22Rv1 (cell line): Measurements from ENCODE around the gene FBXO36.
"Not testable (repeated sequence)": the region's sequence is repeated elsewhere in the genome, so short reads cannot be mapped to it uniquely, and the experiment has no call there.

ENCODE experiments used
- H3K27ac ChIP-seq: fragments of 450-650 bp; 2 replicates; pipeline ENCODE4 v1.5.1; 2017
- ZFX ChIP-seq: fragments of 450-650 bp; IDR thresholded peaks from 2 replicates; pipeline ENCODE4 v1.6.1; 2017; ENCODE audit warnings: antibody characterized with exemption, borderline replicate concordance
- TF ChIP-seq, protein P1 (sequence below): fragments of 450-650 bp; IDR thresholded peaks from 2 replicates; pipeline ENCODE4 v1.5.1; 2017; ENCODE audit warnings: mild to moderate bottlenecking

Gene FBXO36

DNA sequence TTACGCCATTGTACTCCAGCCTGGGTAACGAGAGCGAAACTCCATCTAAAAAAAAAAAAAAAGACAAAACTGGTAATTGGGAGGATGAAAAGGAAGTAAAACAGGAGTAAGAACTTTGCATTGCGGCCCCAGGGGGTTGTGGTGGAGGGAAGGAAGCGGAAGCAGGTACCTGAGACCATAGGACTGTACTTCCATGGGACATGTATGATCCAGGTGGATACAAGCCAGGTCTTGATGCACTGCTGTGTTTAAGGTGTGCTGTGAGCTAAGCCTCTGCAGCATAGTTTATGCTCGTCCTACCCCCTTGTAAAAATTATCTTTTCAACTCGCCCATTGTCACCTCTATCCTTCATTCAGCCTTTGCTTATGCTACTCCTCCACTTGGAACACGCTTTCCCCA, 23.7 kb downstream of the FBXO36 start:
- H3K27ac ChIP-seq: no peak overlapping the region
- TF ChIP-seq, protein P1, sequence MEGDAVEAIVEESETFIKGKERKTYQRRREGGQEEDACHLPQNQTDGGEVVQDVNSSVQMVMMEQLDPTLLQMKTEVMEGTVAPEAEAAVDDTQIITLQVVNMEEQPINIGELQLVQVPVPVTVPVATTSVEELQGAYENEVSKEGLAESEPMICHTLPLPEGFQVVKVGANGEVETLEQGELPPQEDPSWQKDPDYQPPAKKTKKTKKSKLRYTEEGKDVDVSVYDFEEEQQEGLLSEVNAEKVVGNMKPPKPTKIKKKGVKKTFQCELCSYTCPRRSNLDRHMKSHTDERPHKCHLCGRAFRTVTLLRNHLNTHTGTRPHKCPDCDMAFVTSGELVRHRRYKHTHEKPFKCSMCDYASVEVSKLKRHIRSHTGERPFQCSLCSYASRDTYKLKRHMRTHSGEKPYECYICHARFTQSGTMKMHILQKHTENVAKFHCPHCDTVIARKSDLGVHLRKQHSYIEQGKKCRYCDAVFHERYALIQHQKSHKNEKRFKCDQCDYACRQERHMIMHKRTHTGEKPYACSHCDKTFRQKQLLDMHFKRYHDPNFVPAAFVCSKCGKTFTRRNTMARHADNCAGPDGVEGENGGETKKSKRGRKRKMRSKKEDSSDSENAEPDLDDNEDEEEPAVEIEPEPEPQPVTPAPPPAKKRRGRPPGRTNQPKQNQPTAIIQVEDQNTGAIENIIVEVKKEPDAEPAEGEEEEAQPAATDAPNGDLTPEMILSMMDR: no peak
- no peak for TF ChIP-seq ZFX

DNA sequence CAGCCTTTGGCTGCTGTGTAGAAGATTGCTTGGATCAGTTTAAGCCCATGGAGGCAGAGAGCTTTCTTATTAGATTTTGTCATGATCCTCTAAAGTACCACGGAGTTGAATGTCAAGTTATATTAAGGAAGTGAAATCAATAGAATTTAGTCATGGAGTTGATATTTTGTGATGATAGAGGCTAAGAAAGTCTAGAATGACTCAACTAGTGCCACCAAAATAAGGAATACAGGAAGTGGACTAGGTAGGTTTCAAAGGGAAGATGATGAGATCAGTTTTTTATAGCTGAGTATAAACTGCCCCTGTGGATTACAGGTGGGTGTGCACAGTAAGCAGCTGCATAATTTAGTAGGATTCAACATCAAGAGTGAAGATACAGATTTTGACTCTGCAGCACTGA, 25.2 kb downstream of the FBXO36 start:
- TF ChIP-seq ZFX: no peak
- TF ChIP-seq, protein P1: no peak
- H3K27ac ChIP-seq: no peak overlapping the region

DNA sequence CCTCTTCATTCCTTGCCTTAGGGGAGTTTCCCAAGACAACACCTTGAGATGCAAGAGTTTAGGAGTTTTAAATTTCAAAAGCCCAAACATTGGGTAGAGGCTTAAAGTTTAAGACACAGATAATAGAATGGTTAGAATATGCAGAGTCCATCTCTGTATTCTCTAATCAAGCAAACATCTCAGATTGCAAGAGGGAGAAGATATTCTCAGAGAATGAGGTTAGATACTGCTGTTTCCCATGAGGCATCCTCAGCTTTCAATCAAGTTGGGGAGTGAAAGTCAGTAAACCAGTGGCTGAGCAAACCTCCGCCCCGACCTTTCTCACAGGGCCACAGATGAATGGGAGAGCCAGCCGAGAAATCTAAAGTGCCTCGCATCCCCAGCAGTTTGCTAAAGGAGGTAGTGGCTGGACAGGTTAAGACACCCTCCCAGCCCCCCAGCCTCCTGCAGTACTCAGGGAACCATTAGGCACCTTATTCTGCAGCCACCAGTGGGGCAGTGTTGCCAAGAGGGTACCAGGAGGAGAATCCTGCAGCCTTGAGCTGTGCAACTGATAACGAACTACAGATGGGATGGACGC, 30.0 kb downstream of the FBXO36 start:
- TF ChIP-seq, protein P1: no peak
- no peak for TF ChIP-seq ZFX
- no peak overlapping the region for H3K27ac ChIP-seq

DNA sequence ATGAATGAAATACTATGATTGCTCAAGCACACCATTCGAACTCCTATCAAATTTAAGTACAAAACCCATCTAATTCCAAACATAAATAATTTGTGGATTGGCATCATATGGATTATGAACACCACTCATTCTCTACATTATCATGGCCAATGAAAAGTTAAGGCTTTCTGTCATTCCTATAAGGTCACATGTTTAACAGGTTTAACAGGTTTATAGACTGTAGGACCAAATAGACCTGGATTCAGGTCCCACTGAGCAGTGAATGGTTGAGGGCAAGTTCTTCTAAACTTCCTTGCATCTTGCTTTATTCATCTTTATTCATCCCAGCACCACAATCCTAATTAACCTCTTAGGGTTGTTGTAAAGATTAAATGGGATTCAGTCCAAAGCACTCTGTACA, 33.4 kb downstream of the FBXO36 start:
- H3K27ac ChIP-seq: no peak overlapping the region
- no peak for TF ChIP-seq ZFX
- TF ChIP-seq, protein P1: no peak

DNA sequence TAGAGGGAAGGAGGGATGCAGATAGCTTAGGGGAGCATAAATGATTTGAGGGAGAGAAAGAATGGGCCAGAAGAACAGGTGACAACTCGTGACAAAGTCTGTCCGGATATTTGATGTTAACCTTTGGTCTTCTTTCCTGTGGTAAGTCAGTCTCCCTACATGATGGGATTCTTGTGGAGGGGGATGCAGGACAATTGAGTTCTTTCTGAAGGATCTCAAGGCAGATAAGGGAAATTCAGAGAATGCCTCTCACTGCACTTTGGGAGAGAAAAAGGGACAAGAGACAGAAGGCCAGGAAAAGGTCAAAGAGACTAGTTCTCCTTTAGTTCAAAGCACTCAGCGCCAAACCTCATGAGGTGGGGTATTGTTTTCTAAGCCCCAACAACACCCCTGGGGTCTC, 34.2 kb downstream of the FBXO36 start:
- no peak overlapping the region for H3K27ac ChIP-seq
- no peak for TF ChIP-seq ZFX
- TF ChIP-seq, protein P1: no peak

DNA sequence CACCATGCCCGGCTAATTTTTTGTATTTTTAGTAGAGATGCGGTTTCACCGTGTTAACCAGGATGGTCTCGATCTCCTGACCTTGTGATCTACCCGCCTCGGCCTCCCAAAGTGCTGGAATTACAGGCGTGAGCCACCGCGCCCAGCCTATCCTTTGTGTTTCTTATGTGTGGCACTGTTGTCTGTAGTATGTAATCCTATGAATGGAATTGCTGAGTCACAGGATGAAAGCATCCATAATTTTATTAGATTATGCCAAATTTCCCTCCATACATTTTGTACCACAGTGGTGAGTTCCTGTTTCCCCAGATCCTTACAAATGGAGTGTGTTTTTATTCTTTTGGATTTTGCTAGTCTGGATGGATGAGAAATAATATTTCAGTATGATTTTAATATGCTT, 41.3 kb downstream of the FBXO36 start:
- H3K27ac ChIP-seq: not testable (repeated sequence)

DNA sequence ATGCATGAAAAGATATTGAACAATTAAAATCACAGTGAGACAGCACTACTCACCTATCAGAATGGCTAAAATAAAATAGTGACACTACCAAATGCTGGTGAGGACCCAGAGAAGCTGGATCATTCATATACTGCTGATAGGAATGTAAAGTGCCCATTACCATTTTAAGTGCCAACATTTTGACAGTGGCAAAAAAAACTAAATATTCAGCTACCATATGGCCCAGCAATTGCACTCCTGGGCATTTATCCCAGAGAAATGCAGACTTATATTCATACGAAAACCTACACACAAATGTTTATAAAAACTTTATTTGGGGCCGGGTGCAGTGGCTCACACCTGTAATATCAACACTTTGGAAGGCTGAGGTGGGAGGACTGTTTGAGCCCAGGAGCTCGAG, 47.6 kb downstream of the FBXO36 start:
- no peak overlapping the region for H3K27ac ChIP-seq
- TF ChIP-seq, protein P1: no peak
- TF ChIP-seq ZFX: no peak

DNA sequence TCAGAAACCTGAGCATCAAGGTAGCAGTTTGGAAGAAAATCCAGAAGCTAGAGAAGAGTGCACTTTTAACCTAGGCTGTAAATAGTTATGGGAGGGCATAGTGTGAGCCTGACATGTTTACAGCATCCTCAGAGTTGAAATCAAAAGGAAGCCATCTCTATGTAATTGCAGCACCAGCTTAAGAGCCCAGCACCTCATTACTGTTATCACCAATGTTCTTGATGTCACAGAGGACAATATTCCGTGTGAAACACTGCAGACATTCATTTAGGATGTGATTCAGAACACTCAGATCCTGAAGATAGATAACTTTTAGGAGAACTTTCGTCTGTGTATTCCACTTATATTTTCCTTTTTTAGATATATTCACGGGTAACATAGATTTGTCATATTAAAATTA, 48.1 kb downstream of the FBXO36 start:
- TF ChIP-seq ZFX: no peak
- TF ChIP-seq, protein P1: no peak
- H3K27ac ChIP-seq: no peak overlapping the region
